HEK293 (cell line): ENCODE results near the gene SLC38A7.

Experiments
- CTCF ChIA-PET: fragments of 350-600 bp; formaldehyde crosslinking; extraction: SDS; loops from one replicate; lab custom pipeline; 2021; ENCODE audit warnings: antibody characterized with exemption; lab: Yijun Ruan, JAX
- POLR2A ChIA-PET: fragments of 300-600 bp; formaldehyde crosslinking; extraction: SDS; loops from one replicate; lab custom pipeline; 2020; ENCODE audit warnings: antibody characterized with exemption, inconsistent platforms; lab: Yijun Ruan, JAX
- H3K27ac ChIP-seq: fragments of 200-500 bp; sonication (Bioruptor generic); 2 replicates; pipeline ENCODE4 v1.5.1; 2014; ENCODE audit warnings: low read depth, low read length, control low read depth, inconsistent platforms; ENCODE audit errors: extremely low read depth
- H3K36me3 ChIP-seq, 2 experiments: fragments of 200-500 bp in 1 of 2; sonication (Bioruptor generic) in 1 of 2; 1 replicate in 1 of 2; 2 replicates in 1 of 2; pipeline ENCODE4 v1.5.1; 2014 to 2017; ENCODE audit warnings: inconsistent platforms in 2 of 2, low read length in 2 of 2; ENCODE audit not compliant: control insufficient read depth in 2 of 2, insufficient read depth in 1 of 2
- H3K4me1 ChIP-seq: fragments of 200-500 bp; sonication (Bioruptor generic); 2 replicates; pipeline ENCODE4 v1.5.1; 2014; ENCODE audit warnings: mild to moderate bottlenecking, low read length, inconsistent platforms; ENCODE audit not compliant: control insufficient read depth, insufficient read depth
- H3K4me3 ChIP-seq: 2 replicates; pipeline ENCODE4 v1.5.1; 2011; ENCODE audit warnings: low read depth, mild to moderate bottlenecking, control low read depth, low read length, moderate library complexity
- H3K9me3 ChIP-seq: fragments of 200-500 bp; sonication (Bioruptor generic); 2 replicates; pipeline ENCODE4 v1.5.1; 2014; ENCODE audit warnings: low read depth, low read length, inconsistent platforms; ENCODE audit not compliant: control insufficient read depth, insufficient read depth
- GLIS1 ChIP-seq: fragments of 450-650 bp; formaldehyde crosslinking; IDR thresholded peaks from 2 replicates; pipeline ENCODE4 v1.5.1; 2016; ENCODE audit warnings: missing biosample characterization, missing genetic modification characterization
- KLF9 ChIP-seq: fragments of 450-650 bp; formaldehyde crosslinking; IDR thresholded peaks from 2 replicates; pipeline ENCODE4 v1.5.1; 2016; ENCODE audit warnings: missing biosample characterization, missing genetic modification characterization, low read depth
- OSR2 ChIP-seq: fragments of 450-650 bp; formaldehyde crosslinking; IDR thresholded peaks from 2 replicates; pipeline ENCODE4 v1.5.1; 2016; ENCODE audit warnings: missing biosample characterization, missing genetic modification characterization
- REPIN1 ChIP-seq: fragments of 450-650 bp; formaldehyde crosslinking; IDR thresholded peaks from 2 replicates; pipeline ENCODE4 v1.5.1; 2017; ENCODE audit warnings: missing biosample characterization, missing genetic modification characterization, low read depth
- SCRT2 ChIP-seq: fragments of 450-650 bp; formaldehyde crosslinking; IDR thresholded peaks from 2 replicates; pipeline ENCODE4 v1.5.1; 2016; ENCODE audit warnings: missing biosample characterization, missing genetic modification characterization
- YY1 ChIP-seq: fragments of 450-650 bp; formaldehyde crosslinking; IDR thresholded peaks from 2 replicates; pipeline ENCODE4 v1.5.1; 2018; ENCODE audit warnings: missing biosample characterization, missing genetic modification characterization
- YY2 ChIP-seq: fragments of 450-650 bp; formaldehyde crosslinking; IDR thresholded peaks from 2 replicates; pipeline ENCODE4 v1.5.1; 2016; ENCODE audit warnings: missing biosample characterization, missing genetic modification characterization
- ZBTB1 ChIP-seq: fragments of 450-650 bp; formaldehyde crosslinking; IDR thresholded peaks from 2 replicates; pipeline ENCODE4 v1.5.1; 2016; ENCODE audit warnings: missing biosample characterization, missing genetic modification characterization
- ZFHX2 ChIP-seq: fragments of 450-650 bp; formaldehyde crosslinking; conservative IDR thresholded peaks from 2 replicates; pipeline ENCODE4 v1.5.1; 2016; ENCODE audit warnings: missing biosample characterization, missing genetic modification characterization
- ZNF138 ChIP-seq: fragments of 450-650 bp; formaldehyde crosslinking; IDR thresholded peaks from 2 replicates; pipeline ENCODE4 v1.5.1; 2016; ENCODE audit warnings: missing biosample characterization, missing genetic modification characterization, borderline replicate concordance
- ZNF155 ChIP-seq: fragments of 450-650 bp; formaldehyde crosslinking; IDR thresholded peaks from 2 replicates; pipeline ENCODE4 v1.5.1; 2016; ENCODE audit warnings: missing biosample characterization, missing genetic modification characterization
- ZNF23 ChIP-seq: fragments of 450-650 bp; formaldehyde crosslinking; IDR thresholded peaks from 2 replicates; pipeline ENCODE4 v1.5.1; 2016; ENCODE audit warnings: missing biosample characterization, missing genetic modification characterization, borderline replicate concordance
- ZNF274 ChIP-seq, 2 experiments: fragments of 200-500 bp in 1 of 2; fragments of 450-650 bp in 1 of 2; sonication (Bioruptor generic) in 1 of 2; formaldehyde crosslinking in 1 of 2; IDR thresholded peaks; 2 replicates each; pipeline versions ENCODE4 v1.5.1 to v1.6.1; 2014 to 2016; ENCODE audit warnings: borderline replicate concordance in 1 of 2, inconsistent platforms in 1 of 2, low read length in 1 of 2, missing biosample characterization in 1 of 2, missing genetic modification characterization in 1 of 2
- ZNF324 ChIP-seq: fragments of 450-650 bp; formaldehyde crosslinking; IDR thresholded peaks from 2 replicates; pipeline ENCODE4 v1.5.1; 2016; ENCODE audit warnings: missing biosample characterization, missing genetic modification characterization
- ZNF350 ChIP-seq: fragments of 450-650 bp; formaldehyde crosslinking; IDR thresholded peaks from 2 replicates; pipeline ENCODE4 v1.5.0; 2017; ENCODE audit warnings: missing biosample characterization, mild to moderate bottlenecking, missing genetic modification characterization
- ZNF623 ChIP-seq: fragments of 450-650 bp; formaldehyde crosslinking; IDR thresholded peaks from 2 replicates; pipeline ENCODE4 v1.5.1; 2016; ENCODE audit warnings: missing biosample characterization, missing genetic modification characterization
- ZNF660 ChIP-seq: fragments of 450-650 bp; IDR thresholded peaks from 2 replicates; pipeline ENCODE4 v1.5.1; 2018; ENCODE audit warnings: missing biosample characterization, mild to moderate bottlenecking, missing genetic modification characterization
- ZNF670 ChIP-seq: fragments of 450-650 bp; formaldehyde crosslinking; IDR thresholded peaks from 2 replicates; pipeline ENCODE4 v1.5.1; 2016; ENCODE audit warnings: missing biosample characterization, missing genetic modification characterization, low read depth
- ZNF677 ChIP-seq: fragments of 450-650 bp; IDR thresholded peaks from 2 replicates; pipeline ENCODE4 v1.5.0; 2018; ENCODE audit warnings: missing biosample characterization, mild to moderate bottlenecking, missing genetic modification characterization, moderate library complexity
- TF ChIP-seq, protein P1 (sequence below): fragments of 450-650 bp; formaldehyde crosslinking; IDR thresholded peaks from 2 replicates; pipeline ENCODE4 v1.5.1; 2016; ENCODE audit warnings: missing biosample characterization, missing genetic modification characterization
- TF ChIP-seq, protein P2 (sequence below): fragments of 450-650 bp; formaldehyde crosslinking; IDR thresholded peaks from 2 replicates; pipeline ENCODE4 v1.5.1; 2016; ENCODE audit warnings: missing biosample characterization, missing genetic modification characterization, low read depth
- TF ChIP-seq, protein P3 (sequence below): fragments of 450-650 bp; formaldehyde crosslinking; IDR thresholded peaks from 2 replicates; pipeline ENCODE4 v1.5.1; 2016; ENCODE audit warnings: missing biosample characterization, missing genetic modification characterization, borderline replicate concordance
- TF ChIP-seq, protein P4 (sequence below): fragments of 450-650 bp; formaldehyde crosslinking; IDR thresholded peaks from 2 replicates; pipeline ENCODE4 v1.5.1; 2016; ENCODE audit warnings: missing biosample characterization, missing genetic modification characterization
- TF ChIP-seq, protein P5 (sequence below): fragments of 450-650 bp; formaldehyde crosslinking; IDR thresholded peaks from 2 replicates; pipeline ENCODE4 v1.5.1; 2016; ENCODE audit warnings: missing biosample characterization, missing genetic modification characterization

The SLC38A7 gene

DNA sequence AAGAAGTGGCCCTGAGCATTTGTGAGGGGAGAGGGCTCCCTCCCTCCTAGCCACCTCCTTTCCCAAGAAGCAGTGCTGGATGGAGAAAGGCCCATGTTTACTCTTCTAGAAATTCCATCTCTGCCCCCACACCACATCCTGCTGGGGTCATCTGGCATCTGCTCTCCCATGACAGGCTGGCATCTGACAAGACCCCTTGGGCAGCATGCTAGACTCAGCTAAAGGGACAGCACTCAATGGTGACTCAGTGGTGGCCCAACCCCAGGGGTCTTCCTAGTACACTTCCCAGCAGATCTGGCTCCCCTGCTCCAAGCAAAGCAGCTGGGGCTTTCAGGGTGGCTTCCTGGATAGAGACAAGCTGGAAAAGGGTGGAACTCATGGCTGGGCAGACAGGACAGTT lies 14.4 kb downstream of the SLC38A7 start:
- Histone ChIP-seq H3K27ac (no peak overlapping the region), H3K4me1 (no peaks in the 10 kb centered on the region), H3K9me3 (no peaks in the 10 kb centered on the region), H3K36me3 (peaks cover 0 to 30% of the 10 kb centered on the region in 2 experiments; a peak in 2 of 3 replicates), H3K4me3 (no peak overlapping the region)
- ChIA-PET CTCF (interaction anchor here (0.7 kb wide), 1 partner anchor 47 kb away, joined by 4 read pairs; no protein-coding TSS in a partner anchor), POLR2A (no interaction called here)
- TF ChIP-seq ZNF324 (tag by site-specific recombination) (no peak), ZFHX2 (tag by site-specific recombination) (no peak), ZNF23 (no peak), ZNF660 (tag by site-specific recombination) (no peak), REPIN1 (tag by site-specific recombination) (no peak), ZNF155 (tag by site-specific recombination) (no peak), ZNF670 (tag by site-specific recombination) (no peak), ZNF350 (no peak), ZNF623 (no peak), ZNF274 (IDR thresholded peaks at IDR 0.05; ENCODE audit: low read length) (no peak), ZNF274 (tag by site-specific recombination; IDR thresholded peaks at IDR 0.05; ENCODE audit: borderline replicate concordance) (no peak), GLIS1 (tag by site-specific recombination) (no peak), OSR2 (no peak), ZNF138 (no peak), YY1 (no peak), ZBTB1 (tag by site-specific recombination) (no peak)
- TF ChIP-seq, protein P1, sequence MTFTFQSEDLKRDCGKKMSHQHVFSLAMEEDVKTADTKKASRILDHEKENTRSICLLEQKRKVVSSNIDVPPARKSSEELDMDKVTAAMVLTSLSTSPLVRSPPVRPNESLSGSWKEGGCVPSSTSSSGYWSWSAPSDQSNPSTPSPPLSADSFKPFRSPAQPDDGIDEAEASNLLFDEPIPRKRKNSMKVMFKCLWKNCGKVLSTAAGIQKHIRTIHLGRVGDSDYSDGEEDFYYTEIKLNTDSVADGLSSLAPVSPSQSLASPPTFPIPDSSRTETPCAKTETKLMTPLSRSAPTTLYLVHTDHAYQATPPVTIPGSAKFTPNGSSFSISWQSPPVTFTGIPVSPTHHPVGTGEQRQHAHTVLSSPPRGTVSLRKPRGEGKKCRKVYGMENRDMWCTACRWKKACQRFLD (tag by site-specific recombination): no peak
- TF ChIP-seq, protein P2, sequence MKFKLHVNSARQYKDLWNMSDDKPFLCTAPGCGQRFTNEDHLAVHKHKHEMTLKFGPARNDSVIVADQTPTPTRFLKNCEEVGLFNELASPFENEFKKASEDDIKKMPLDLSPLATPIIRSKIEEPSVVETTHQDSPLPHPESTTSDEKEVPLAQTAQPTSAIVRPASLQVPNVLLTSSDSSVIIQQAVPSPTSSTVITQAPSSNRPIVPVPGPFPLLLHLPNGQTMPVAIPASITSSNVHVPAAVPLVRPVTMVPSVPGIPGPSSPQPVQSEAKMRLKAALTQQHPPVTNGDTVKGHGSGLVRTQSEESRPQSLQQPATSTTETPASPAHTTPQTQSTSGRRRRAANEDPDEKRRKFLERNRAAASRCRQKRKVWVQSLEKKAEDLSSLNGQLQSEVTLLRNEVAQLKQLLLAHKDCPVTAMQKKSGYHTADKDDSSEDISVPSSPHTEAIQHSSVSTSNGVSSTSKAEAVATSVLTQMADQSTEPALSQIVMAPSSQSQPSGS: no peak
- TF ChIP-seq, protein P3, sequence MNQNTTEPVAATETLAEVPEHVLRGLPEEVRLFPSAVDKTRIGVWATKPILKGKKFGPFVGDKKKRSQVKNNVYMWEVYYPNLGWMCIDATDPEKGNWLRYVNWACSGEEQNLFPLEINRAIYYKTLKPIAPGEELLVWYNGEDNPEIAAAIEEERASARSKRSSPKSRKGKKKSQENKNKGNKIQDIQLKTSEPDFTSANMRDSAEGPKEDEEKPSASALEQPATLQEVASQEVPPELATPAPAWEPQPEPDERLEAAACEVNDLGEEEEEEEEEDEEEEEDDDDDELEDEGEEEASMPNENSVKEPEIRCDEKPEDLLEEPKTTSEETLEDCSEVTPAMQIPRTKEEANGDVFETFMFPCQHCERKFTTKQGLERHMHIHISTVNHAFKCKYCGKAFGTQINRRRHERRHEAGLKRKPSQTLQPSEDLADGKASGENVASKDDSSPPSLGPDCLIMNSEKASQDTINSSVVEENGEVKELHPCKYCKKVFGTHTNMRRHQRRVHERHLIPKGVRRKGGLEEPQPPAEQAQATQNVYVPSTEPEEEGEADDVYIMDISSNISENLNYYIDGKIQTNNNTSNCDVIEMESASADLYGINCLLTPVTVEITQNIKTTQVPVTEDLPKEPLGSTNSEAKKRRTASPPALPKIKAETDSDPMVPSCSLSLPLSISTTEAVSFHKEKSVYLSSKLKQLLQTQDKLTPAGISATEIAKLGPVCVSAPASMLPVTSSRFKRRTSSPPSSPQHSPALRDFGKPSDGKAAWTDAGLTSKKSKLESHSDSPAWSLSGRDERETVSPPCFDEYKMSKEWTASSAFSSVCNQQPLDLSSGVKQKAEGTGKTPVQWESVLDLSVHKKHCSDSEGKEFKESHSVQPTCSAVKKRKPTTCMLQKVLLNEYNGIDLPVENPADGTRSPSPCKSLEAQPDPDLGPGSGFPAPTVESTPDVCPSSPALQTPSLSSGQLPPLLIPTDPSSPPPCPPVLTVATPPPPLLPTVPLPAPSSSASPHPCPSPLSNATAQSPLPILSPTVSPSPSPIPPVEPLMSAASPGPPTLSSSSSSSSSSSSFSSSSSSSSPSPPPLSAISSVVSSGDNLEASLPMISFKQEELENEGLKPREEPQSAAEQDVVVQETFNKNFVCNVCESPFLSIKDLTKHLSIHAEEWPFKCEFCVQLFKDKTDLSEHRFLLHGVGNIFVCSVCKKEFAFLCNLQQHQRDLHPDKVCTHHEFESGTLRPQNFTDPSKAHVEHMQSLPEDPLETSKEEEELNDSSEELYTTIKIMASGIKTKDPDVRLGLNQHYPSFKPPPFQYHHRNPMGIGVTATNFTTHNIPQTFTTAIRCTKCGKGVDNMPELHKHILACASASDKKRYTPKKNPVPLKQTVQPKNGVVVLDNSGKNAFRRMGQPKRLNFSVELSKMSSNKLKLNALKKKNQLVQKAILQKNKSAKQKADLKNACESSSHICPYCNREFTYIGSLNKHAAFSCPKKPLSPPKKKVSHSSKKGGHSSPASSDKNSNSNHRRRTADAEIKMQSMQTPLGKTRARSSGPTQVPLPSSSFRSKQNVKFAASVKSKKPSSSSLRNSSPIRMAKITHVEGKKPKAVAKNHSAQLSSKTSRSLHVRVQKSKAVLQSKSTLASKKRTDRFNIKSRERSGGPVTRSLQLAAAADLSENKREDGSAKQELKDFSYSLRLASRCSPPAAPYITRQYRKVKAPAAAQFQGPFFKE: no peak

DNA sequence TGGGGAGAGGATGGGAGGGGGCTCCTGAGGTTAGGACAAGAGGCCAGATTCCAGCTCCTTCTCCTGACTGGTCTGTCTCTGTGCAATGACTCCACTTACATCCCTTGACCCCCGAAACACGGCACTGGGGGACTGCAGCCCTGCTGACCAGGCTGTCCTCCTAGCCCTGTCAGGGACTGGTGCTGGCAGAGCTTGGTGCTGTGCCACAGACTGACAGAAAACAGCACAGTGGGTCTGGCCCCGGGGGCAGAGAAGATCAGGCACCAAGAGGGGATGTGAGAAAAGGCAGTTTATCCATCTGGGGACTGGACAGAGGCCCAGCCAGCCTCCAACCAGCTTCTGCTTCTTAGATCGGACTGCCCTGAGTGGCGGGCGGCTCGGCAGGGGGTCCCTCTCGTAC lies 19.4 kb downstream of the SLC38A7 start:
- no peaks in the 10 kb centered on the region for H3K4me1 ChIP-seq
- H3K9me3 ChIP-seq: no peaks in the 10 kb centered on the region
- ChIA-PET CTCF (interaction anchor here (1.1 kb wide), 1 partner anchor 91 kb away, joined by 4 read pairs; no protein-coding TSS in a partner anchor), POLR2A (no interaction called here)
- H3K36me3 ChIP-seq: peaks cover 0 to 11% of the 10 kb centered on the region in 2 experiments; a peak in 1 of 3 replicates
- no peak overlapping the region for H3K27ac ChIP-seq
- no peak overlapping the region for H3K4me3 ChIP-seq
- TF ChIP-seq, protein P4, sequence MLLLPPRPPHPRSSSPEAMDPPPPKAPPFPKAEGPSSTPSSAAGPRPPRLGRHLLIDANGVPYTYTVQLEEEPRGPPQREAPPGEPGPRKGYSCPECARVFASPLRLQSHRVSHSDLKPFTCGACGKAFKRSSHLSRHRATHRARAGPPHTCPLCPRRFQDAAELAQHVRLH (tag by site-specific recombination): no peak
- TF ChIP-seq SCRT2 (tag by site-specific recombination) (no peak), YY2 (no peak), KLF9 (no peak), ZNF677 (tag by site-specific recombination) (no peak)
- TF ChIP-seq, protein P5, sequence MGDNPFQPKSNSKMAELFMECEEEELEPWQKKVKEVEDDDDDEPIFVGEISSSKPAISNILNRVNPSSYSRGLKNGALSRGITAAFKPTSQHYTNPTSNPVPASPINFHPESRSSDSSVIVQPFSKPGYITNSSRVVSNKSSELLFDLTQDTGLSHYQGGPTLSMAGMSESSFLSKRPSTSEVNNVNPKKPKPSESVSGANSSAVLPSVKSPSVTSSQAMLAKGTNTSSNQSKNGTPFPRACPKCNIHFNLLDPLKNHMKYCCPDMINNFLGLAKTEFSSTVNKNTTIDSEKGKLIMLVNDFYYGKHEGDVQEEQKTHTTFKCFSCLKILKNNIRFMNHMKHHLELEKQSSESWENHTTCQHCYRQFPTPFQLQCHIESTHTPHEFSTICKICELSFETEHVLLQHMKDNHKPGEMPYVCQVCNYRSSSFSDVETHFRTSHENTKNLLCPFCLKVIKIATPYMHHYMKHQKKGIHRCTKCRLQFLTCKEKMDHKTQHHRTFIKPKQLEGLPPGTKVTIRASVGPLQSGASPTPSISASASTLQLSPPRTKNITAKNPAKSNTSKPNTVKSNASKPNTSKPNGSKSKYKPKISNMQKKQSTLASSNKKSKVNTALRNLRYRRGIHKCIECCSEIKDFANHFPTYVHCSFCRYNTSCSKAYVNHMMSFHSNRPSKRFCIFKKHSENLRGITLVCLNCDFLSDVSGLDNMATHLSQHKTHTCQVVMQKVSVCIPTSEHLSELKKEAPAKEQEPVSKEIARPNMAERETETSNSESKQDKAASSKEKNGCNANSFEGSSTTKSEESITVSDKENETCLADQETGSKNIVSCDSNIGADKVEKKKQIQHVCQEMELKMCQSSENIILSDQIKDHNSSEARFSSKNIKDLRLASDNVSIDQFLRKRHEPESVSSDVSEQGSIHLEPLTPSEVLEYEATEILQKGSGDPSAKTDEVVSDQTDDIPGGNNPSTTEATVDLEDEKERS: no peak
